Germinal center (tissue), 1 donor: Measurements from ENCODE around the gene ANKRD53.
"Not testable (repeated sequence)": the region's sequence is repeated elsewhere in the genome, so short reads cannot be mapped to it uniquely, and the experiment has no call there.

Experiments used
- DNase-seq: peaks from one replicate; pipeline ENCODE4 v3.0.0; 2012; ENCODE audit warnings: mixed read lengths, low spot score

ANKRD53 gene

DNA sequence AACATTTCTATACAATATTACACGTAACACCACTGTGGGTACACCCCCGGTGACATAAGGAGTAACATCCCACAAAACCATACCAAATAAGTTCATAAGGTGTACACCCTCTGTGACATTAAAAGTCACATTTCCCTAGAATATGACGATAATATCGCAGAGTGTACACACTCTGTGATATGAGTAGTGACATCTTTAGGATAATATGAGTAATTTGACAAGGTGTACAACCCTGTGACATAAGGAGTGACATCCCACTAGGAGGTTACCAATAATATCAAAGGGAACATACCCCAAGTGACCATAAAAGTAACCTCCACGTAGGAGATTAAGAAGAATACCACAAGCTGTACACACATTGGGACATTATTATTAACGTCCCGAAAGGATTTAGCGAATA is 40.2 kb downstream of the ANKRD53 start:
- no peak for DNase-seq

DNA sequence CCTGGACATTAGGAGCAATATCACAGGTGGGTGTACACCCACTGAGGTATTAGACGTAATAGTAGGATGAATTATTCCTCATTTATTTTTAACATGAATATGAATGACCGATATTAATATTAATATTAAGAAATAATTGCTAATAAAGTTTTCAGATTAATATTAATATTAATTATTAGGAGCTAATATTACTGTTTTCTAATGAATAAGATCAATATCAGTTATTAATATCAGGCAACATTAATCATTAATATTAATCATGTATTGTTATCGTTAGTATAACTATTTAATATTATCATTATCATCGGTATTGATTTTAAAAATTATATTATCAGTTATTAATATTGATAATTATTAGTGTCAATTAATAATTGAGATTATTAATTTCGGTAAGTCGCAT is 41.6 kb downstream of the ANKRD53 start:
- not testable (repeated sequence) for DNase-seq

DNA sequence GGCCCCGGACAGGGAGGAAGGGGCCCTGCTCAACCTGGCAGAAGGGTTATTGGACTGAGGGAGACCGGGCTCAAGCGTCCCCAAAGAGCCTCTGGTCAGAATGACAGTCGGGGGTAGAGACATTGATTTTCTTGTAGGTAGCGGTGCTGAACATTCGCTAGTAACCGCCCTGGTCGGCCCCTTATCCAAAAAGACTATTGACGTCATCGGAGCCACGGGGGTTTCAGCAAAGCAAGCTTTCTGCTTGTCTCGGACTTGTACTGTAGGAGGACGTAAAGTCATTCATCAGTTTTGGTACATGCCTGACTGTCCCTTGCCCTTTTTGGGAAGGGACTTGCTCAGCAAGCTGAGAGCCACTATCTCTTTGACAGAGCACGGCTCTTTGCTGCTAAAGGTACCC is 43.0 kb downstream of the ANKRD53 start:
- not testable (repeated sequence) for DNase-seq

DNA sequence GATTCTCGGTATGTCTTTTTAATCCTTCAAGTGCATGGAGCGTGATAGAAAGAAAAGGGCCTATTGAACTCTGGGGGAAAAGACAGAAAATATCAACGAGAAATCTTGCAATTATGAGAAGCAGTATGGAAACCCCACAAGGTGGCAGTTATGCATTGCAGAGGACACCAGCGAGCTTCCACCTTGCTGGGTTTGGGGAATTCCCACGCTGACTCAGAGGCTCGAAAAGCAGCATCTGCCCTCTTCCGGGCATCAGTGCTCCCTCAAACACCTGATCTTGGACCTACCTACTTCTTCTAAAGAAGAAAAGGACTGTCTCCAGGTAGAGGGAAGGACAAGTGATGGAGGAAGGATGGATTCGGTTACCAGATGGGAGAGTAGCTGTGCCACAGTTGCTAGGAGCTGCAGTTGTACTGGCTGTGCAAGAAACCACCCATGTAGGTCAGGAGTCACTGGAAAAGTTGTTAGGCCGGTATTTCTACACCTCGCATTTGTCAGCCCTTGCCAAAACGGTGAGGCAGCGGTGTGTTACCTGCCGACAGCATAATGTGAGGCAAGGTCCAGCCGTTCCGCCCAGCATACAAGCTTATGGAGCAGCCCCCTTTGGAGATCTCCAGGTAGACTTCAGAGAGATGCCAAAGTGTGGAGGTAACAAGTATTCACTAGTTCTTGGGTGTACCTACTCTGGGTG is 45.3 kb downstream of the ANKRD53 start:
- DNase-seq, result not testable (repeated sequence)
